Measurements from ENCODE around the gene ZNF784.
A peak's percentile ranks its signal among the peaks of the same experiment; 100 is the strongest.

The ZNF784 gene

DNA sequence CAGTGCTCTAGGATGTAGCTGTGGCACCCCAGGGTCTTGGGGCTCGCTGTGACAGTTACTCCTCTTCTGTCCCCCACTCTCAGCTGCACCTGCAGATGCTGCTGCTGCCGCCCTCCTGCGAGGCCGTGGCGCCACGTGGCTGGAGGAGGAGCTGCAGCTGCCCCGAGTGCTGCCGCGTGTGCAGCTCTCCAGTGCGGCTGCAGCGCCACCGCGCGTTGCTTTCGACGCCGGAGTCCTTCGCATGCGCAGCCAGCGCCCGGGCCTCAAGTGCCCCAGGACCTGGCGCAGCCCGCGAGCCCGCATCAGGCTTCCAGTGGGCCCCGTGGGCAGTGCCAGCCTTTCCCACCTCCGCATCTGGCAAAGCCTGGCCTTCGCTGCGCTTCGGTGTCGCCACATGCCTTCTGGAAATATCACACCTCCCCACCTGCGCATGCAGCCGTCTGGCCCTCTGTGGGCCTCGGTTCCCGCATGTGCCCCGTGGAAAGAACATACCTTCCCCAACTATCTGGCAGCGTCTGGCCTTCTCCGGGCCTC lies 15.7 kb upstream of the ZNF784 start:
- H2AK5ac ChIP-seq (ENCODE audit: low read length), result peak overlapping the region; percentile 74
- peak overlapping the region; percentile 39 for H3K27ac ChIP-seq (ENCODE audit: low read depth, low read length)
- no peak overlapping the region for H4K5ac ChIP-seq (ENCODE audit: low read length)
- peak overlapping the region; percentile 95 for H3K56ac ChIP-seq (ENCODE audit: low read length)
- H4K8ac ChIP-seq (ENCODE audit: low read depth, low read length), result no peak overlapping the region
- peaks cover 8% of the 10 kb centered on the region for H3K4me1 ChIP-seq (ENCODE audit: control insufficient read depth, low read depth, low read length)
- H3K23ac ChIP-seq (ENCODE audit: low read length), result no peak overlapping the region
- no peaks in the 10 kb centered on the region for H3K27me3 ChIP-seq (ENCODE audit: insufficient read depth, low read length, poor library complexity)
- no peak overlapping the region for H2BK5ac ChIP-seq (ENCODE audit: low read length)
- H3K4ac ChIP-seq (ENCODE audit: low read depth, low read length), result peak overlapping the region; percentile 49
- no CpG with 5 or more reads among the region's 38 CpGs for WGBS (ENCODE audit: extremely low coverage, insufficient coverage, low lambda C conversion rate)
- H3K18ac ChIP-seq (ENCODE audit: low read length), result no peak overlapping the region
- no peak overlapping the region for H2BK120ac ChIP-seq (ENCODE audit: low read depth, low read length)
- peak overlapping the region; percentile 52 for H3K4me2 ChIP-seq (ENCODE audit: low read length)
- no peak overlapping the region for H3K4me3 ChIP-seq (ENCODE audit: low read length)
- H2BK15ac ChIP-seq (replicated peaks; ENCODE audit: low read depth), result no peak overlapping the region
- peaks cover 6% of the 10 kb centered on the region for H3K36me3 ChIP-seq (ENCODE audit: control insufficient read depth, insufficient read depth, low read length)
- H3K79me1 ChIP-seq (ENCODE audit: low read length), result peaks cover 21% of the 10 kb centered on the region
- H3K79me2 ChIP-seq (ENCODE audit: control insufficient read depth, insufficient read depth, low read length), result peaks cover 28% of the 10 kb centered on the region
- DNase-seq, result peak; percentile 59
- peak overlapping the region; percentile 81 for H3K9ac ChIP-seq (ENCODE audit: low read length)

DNA sequence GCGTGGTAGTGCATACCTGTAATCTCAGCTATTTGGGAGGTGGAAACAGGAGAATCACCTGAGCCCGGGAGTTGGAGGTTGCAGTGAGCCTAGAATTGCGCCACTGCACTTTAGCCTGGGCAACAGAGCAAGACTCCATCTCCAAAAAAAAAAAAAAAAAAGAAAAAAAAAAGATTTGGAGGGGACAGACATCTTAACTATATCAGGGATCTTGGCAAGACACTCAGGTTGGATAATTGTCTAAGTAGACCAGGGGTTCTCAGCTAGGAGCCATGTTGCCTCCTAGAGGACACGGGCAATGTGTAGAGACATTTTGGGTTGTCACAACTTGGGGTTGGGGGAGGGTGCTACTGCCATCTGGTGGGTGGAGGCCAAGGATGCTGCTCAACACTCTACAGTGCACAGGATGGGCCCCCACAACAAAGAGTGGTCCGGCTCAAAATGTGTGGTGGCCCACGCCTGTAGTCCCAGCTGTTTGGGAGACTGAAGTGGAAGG lies 14.5 kb upstream of the ZNF784 start:
- Histone ChIP-seq H3K36me3 (ENCODE audit: control insufficient read depth, insufficient read depth, low read length) (no peaks in the 10 kb centered on the region), H2BK120ac (ENCODE audit: low read depth, low read length) (no peak overlapping the region), H2AK5ac (ENCODE audit: low read length) (no peak overlapping the region), H3K79me1 (ENCODE audit: low read length) (peaks cover 18% of the 10 kb centered on the region), H2BK5ac (ENCODE audit: low read length) (no peak overlapping the region), H3K9ac (ENCODE audit: low read length) (no peak overlapping the region), H3K27ac (ENCODE audit: low read depth, low read length) (no peak overlapping the region), H3K56ac (ENCODE audit: low read length) (no peak overlapping the region), H4K8ac (ENCODE audit: low read depth, low read length) (no peak overlapping the region), H3K79me2 (ENCODE audit: control insufficient read depth, insufficient read depth, low read length) (peaks cover 18% of the 10 kb centered on the region), H4K5ac (ENCODE audit: low read length) (no peak overlapping the region), H3K4me2 (ENCODE audit: low read length) (no peak overlapping the region), H3K27me3 (ENCODE audit: insufficient read depth, low read length, poor library complexity) (no peaks in the 10 kb centered on the region), H3K4me3 (ENCODE audit: low read length) (no peak overlapping the region), H3K4me1 (ENCODE audit: control insufficient read depth, low read depth, low read length) (peaks cover 8% of the 10 kb centered on the region), H3K18ac (ENCODE audit: low read length) (no peak overlapping the region), H3K4ac (ENCODE audit: low read depth, low read length) (no peak overlapping the region), H3K23ac (ENCODE audit: low read length) (no peak overlapping the region), H2BK15ac (replicated peaks; ENCODE audit: low read depth) (no peak overlapping the region)
- peak; percentile 82 for DNase-seq
- no CpG with 5 or more reads among the region's 6 CpGs for WGBS (ENCODE audit: extremely low coverage, insufficient coverage, low lambda C conversion rate)

DNA sequence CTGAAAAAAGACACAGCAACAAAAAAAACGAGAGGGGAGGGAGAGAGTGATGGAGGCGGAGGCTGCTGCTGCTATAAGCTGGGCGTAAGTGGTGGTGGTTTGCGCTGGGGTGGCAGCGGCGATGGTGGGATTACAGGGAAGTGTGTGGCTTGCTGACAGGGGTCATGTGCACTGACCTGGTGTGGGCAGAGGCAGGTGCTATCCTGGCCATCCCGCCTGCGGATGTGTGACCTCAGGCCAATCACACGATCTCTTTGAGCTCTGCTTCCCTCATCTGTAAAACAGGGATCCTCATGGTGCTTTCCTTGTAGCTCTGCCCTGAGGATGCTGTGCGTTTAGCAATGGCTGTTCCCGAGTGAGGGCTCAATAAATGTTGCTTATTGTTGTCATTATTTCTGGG lies 13.2 kb upstream of the ZNF784 start:
- WGBS (ENCODE audit: extremely low coverage, insufficient coverage, low lambda C conversion rate), result no CpG with 5 or more reads among the region's 11 CpGs

DNA sequence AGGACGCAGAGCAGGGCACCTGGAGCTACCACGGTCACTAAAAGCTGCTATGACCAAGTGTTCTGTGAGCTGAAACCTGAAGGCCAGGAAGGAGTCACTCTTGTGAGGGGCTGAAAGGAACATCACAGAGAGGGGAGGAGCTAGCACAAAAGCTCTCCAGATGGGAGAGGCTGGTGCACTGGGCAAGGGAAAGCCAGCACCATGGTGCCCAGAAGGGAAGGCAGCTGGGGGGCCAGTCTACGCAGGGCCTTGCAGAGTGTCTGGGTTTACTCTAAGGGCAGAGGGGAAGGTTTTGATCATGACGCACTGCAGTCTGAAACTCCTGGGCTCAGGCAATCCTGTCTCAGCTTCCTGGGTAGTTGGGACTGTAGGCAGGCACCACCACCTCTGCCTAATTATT lies 12.4 kb upstream of the ZNF784 start:
- no peak overlapping the region for H3K18ac ChIP-seq (ENCODE audit: low read length)
- H3K4me3 ChIP-seq (ENCODE audit: low read length), result no peak overlapping the region
- no peaks in the 10 kb centered on the region for H3K36me3 ChIP-seq (ENCODE audit: control insufficient read depth, insufficient read depth, low read length)
- no peak for DNase-seq
- no peak overlapping the region for H4K8ac ChIP-seq (ENCODE audit: low read depth, low read length)
- H2AK5ac ChIP-seq (ENCODE audit: low read length), result no peak overlapping the region
- WGBS (ENCODE audit: extremely low coverage, insufficient coverage, low lambda C conversion rate), result no CpG with 5 or more reads among the region's 4 CpGs
- H3K23ac ChIP-seq (ENCODE audit: low read length), result no peak overlapping the region
- peaks cover 8% of the 10 kb centered on the region for H3K4me1 ChIP-seq (ENCODE audit: control insufficient read depth, low read depth, low read length)
- H3K4me2 ChIP-seq (ENCODE audit: low read length), result no peak overlapping the region
- H3K79me2 ChIP-seq (ENCODE audit: control insufficient read depth, insufficient read depth, low read length), result peaks cover 16% of the 10 kb centered on the region
- no peak overlapping the region for H3K9ac ChIP-seq (ENCODE audit: low read length)
- no peak overlapping the region for H2BK15ac ChIP-seq (replicated peaks; ENCODE audit: low read depth)
- H3K27me3 ChIP-seq (ENCODE audit: insufficient read depth, low read length, poor library complexity), result no peaks in the 10 kb centered on the region
- no peak overlapping the region for H3K27ac ChIP-seq (ENCODE audit: low read depth, low read length)
- H2BK5ac ChIP-seq (ENCODE audit: low read length), result no peak overlapping the region
- H3K56ac ChIP-seq (ENCODE audit: low read length), result peak overlapping the region; percentile 30
- H2BK120ac ChIP-seq (ENCODE audit: low read depth, low read length), result no peak overlapping the region
- peaks cover 18% of the 10 kb centered on the region for H3K79me1 ChIP-seq (ENCODE audit: low read length)
- no peak overlapping the region for H4K5ac ChIP-seq (ENCODE audit: low read length)
- no peak overlapping the region for H3K4ac ChIP-seq (ENCODE audit: low read depth, low read length)

More for the DNA sequence above, 13.2 kb upstream of the ZNF784 start:
- Histone ChIP-seq H2BK5ac (ENCODE audit: low read length) (no peak overlapping the region), H3K4me3 (ENCODE audit: low read length) (no peak overlapping the region), H4K5ac (ENCODE audit: low read length) (no peak overlapping the region), H3K27me3 (ENCODE audit: insufficient read depth, low read length, poor library complexity) (no peaks in the 10 kb centered on the region), H3K79me2 (ENCODE audit: control insufficient read depth, insufficient read depth, low read length) (peaks cover 16% of the 10 kb centered on the region), H2BK15ac (replicated peaks; ENCODE audit: low read depth) (no peak overlapping the region), H3K27ac (ENCODE audit: low read depth, low read length) (no peak overlapping the region), H3K4ac (ENCODE audit: low read depth, low read length) (no peak overlapping the region), H3K79me1 (ENCODE audit: low read length) (peaks cover 18% of the 10 kb centered on the region), H2BK120ac (ENCODE audit: low read depth, low read length) (no peak overlapping the region), H3K23ac (ENCODE audit: low read length) (no peak overlapping the region), H3K18ac (ENCODE audit: low read length) (no peak overlapping the region), H3K36me3 (ENCODE audit: control insufficient read depth, insufficient read depth, low read length) (no peaks in the 10 kb centered on the region), H3K4me1 (ENCODE audit: control insufficient read depth, low read depth, low read length) (peaks cover 8% of the 10 kb centered on the region), H3K56ac (ENCODE audit: low read length) (no peak overlapping the region), H3K9ac (ENCODE audit: low read length) (no peak overlapping the region), H4K8ac (ENCODE audit: low read depth, low read length) (no peak overlapping the region), H3K4me2 (ENCODE audit: low read length) (no peak overlapping the region), H2AK5ac (ENCODE audit: low read length) (no peak overlapping the region)
- no peak for DNase-seq

DNA sequence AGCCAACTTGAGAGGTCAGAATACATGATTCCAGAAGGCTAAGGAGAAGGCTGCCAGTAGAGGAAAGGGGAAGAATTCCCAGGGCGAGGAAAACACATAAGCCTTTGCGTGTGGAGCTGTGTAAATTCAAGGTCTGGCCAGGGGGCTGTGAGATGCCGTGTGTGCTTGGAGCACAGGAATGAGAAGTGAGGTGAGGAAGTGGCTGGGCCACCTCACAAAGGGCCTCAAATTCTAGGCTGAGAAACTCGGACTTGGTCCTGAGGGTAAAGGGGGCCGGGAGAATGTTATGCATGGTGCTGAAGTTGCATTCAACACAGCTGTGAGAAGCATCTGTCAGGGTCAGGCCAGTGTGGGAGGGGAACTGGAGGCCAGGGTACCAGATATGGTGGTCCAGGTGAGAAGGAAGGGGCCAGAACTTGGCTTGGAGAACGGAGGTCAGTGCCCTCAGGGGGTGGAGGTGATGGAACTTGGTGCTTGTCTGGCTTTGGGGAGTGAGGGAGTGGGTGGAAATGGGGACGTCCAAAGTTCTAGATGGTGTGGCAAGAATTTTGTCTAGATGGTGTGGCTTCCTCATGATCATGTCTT lies 11.6 kb upstream of the ZNF784 start:
- Histone ChIP-seq H3K23ac (ENCODE audit: low read length) (no peak overlapping the region), H3K27ac (ENCODE audit: low read depth, low read length) (no peak overlapping the region), H4K8ac (ENCODE audit: low read depth, low read length) (no peak overlapping the region), H3K79me2 (ENCODE audit: control insufficient read depth, insufficient read depth, low read length) (peaks cover 16% of the 10 kb centered on the region), H2BK5ac (ENCODE audit: low read length) (no peak overlapping the region), H3K4me2 (ENCODE audit: low read length) (peak overlapping the region; percentile 97), H3K27me3 (ENCODE audit: insufficient read depth, low read length, poor library complexity) (no peaks in the 10 kb centered on the region), H3K9ac (ENCODE audit: low read length) (peak overlapping the region; percentile 97), H3K56ac (ENCODE audit: low read length) (peak overlapping the region; percentile 1), H3K79me1 (ENCODE audit: low read length) (peaks cover 18% of the 10 kb centered on the region), H4K5ac (ENCODE audit: low read length) (no peak overlapping the region), H2AK5ac (ENCODE audit: low read length) (no peak overlapping the region), H2BK15ac (replicated peaks; ENCODE audit: low read depth) (no peak overlapping the region), H3K36me3 (ENCODE audit: control insufficient read depth, insufficient read depth, low read length) (no peaks in the 10 kb centered on the region), H3K4me1 (ENCODE audit: control insufficient read depth, low read depth, low read length) (peaks cover 8% of the 10 kb centered on the region), H3K4ac (ENCODE audit: low read depth, low read length) (no peak overlapping the region), H3K4me3 (ENCODE audit: low read length) (no peak overlapping the region), H2BK120ac (ENCODE audit: low read depth, low read length) (no peak overlapping the region), H3K18ac (ENCODE audit: low read length) (no peak overlapping the region)
- no peak for DNase-seq
- WGBS (ENCODE audit: extremely low coverage, insufficient coverage, low lambda C conversion rate), result no CpG with 5 or more reads among the region's 7 CpGs
